ENCODE results near the gene NPEPL1. TPM values are rescaled to one million over a fixed set of nuclear protein-coding genes. Genes with fewer than 3 reads are reported as not detected.

NPEPL1 gene
- total RNA-seq, 1 experiment from 2014 or later = 23.4 TPM

DNA sequence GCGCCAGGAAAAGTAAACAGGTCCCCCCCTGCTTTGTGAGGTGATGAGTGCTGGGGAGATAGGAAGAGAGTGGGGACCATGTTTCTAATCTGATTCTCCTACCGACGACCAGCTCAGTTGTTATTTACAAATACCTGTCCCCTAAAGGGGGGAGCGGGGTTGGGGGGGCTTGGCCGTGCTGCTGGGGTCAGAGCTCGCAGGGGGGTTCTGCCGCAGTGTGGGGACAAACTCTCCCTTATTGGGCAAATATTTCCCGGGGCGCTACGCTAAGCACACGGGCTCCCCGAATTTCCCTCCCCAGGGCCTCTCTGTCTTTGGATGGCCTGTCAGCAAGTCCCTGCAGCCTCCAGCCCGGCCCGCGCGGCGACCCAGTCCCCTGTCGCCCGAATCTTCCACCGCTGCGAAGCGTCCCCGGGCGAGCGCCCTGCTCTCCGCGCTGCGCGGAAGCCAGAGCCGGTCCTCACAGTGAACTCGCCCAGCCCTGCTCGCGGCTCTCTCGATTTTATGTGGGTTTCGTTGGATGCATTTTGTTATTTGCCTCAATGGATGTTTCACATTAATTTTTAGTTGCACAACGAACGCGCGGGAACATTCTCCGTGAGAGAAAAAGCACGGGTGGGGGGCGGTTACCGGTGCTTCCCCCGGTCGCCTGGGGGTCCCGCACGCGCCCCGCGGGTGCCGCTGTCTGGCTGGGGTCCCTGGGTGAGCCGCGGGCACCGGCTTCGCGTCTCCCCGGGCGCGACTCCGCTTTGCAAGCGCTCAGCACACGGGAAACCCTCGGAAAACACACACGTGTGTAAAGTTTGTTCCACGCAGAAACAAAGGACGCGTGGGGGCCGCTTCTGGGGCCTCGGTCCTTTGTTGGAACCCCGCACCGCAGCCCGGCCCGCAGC is 43.1 kb upstream of the NPEPL1 start:
- intact Hi-C loops (cut with micrococcal nuclease) = loop anchor here (5.0 kb wide), 2 partner anchors 203 to 342 kb away; partner anchors contain the start of genes GNAS, GNAS-AS1 and RAB22A
- Mint-ChIP-seq H3K27ac (ENCODE audit: low read depth, unreplicated experiment) (no peak overlapping the region), H3K4me3 (ENCODE audit: unreplicated experiment) (peak overlapping the region; percentile 10), H3K9me3 (ENCODE audit: unreplicated experiment) (no peaks in the 10 kb centered on the region), H3K4me1 (ENCODE audit: insufficient read depth, unreplicated experiment) (peaks cover 27% of the 10 kb centered on the region), H3K36me3 (ENCODE audit: insufficient read depth, unreplicated experiment) (peaks cover 21% of the 10 kb centered on the region), H3K27me3 (ENCODE audit: insufficient read depth, unreplicated experiment) (no peaks in the 10 kb centered on the region)
- CTCF ChIA-PET = interaction anchor here (0.6 to 0.9 kb wide), 3 partner anchors 40 to 866 kb away, joined by 3 read pairs; no protein-coding TSS in a partner anchor
- DNase-seq (ENCODE audit: unreplicated experiment) = no peak
- no TSS peak for BruUV-seq (replicated peaks)
- POLR2A ChIA-PET = interaction anchor here (0.5 to 2.0 kb wide), 4 partner anchors 25 to 344 kb away, joined by 3 to 14 read pairs (median 3); no protein-coding TSS in a partner anchor
- TF ChIP-seq, protein P1, sequence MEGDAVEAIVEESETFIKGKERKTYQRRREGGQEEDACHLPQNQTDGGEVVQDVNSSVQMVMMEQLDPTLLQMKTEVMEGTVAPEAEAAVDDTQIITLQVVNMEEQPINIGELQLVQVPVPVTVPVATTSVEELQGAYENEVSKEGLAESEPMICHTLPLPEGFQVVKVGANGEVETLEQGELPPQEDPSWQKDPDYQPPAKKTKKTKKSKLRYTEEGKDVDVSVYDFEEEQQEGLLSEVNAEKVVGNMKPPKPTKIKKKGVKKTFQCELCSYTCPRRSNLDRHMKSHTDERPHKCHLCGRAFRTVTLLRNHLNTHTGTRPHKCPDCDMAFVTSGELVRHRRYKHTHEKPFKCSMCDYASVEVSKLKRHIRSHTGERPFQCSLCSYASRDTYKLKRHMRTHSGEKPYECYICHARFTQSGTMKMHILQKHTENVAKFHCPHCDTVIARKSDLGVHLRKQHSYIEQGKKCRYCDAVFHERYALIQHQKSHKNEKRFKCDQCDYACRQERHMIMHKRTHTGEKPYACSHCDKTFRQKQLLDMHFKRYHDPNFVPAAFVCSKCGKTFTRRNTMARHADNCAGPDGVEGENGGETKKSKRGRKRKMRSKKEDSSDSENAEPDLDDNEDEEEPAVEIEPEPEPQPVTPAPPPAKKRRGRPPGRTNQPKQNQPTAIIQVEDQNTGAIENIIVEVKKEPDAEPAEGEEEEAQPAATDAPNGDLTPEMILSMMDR (IDR thresholded peaks at IDR 0.05; ENCODE audit: unreplicated experiment) = no peak

DNA sequence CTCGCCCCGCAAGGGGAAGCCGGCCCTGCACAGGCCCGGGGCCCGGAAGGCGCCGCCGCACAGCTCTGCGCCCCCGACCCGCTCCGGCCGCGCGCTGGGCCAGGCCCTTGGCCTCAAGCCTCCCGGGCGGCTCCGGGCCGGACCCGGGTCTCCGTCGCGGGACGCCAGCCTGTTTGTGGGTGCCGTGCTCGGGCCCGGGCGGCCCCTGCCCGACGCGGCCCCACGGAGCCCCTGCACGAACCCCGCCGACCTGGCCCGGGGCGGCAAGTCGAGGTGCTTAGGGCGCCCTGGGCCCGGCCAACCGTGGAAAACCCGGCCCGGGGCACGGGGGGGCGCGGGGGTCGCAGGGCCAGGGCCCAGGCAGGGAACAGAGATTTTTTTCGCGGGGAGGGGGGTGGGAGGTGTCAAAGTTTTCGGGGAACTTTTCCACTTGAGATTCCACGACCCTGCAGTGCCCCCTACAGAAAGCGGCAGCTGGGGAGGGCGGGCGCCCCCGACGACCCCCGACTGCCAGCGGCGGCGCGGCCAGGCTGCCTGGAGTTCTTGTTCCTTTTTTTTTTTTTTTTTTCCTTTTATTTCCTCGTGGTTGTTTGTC is 42.3 kb upstream of the NPEPL1 start:
- Mint-ChIP-seq H3K36me3 (ENCODE audit: insufficient read depth, unreplicated experiment) (peaks cover 21% of the 10 kb centered on the region), H3K27ac (ENCODE audit: low read depth, unreplicated experiment) (peak overlapping the region; percentile 99), H3K27me3 (ENCODE audit: insufficient read depth, unreplicated experiment) (no peaks in the 10 kb centered on the region), H3K4me1 (ENCODE audit: insufficient read depth, unreplicated experiment) (peaks cover 24% of the 10 kb centered on the region), H3K4me3 (ENCODE audit: unreplicated experiment) (peak overlapping the region; percentile 96), H3K9me3 (ENCODE audit: unreplicated experiment) (no peaks in the 10 kb centered on the region)
- no TSS peak for BruUV-seq (replicated peaks)
- TF ChIP-seq, protein P1 (IDR thresholded peaks at IDR 0.05; ENCODE audit: unreplicated experiment) = peak; percentile 27
- ChIA-PET POLR2A (interaction anchor here (0.6 to 4.9 kb wide), 37 partner anchors 9 to 1272 kb away, joined by 3 to 57 read pairs (median 5); partner anchors contain the start of genes ATP5F1E, GNAS, NELFCD and NPEPL1), CTCF (interaction anchor here (0.6 to 2.0 kb wide), 11 partner anchors 8 to 1438 kb away, joined by 3 to 15 read pairs (median 3); partner anchors contain the start of genes GNAS, GNAS-AS1 and NPEPL1)
- intact Hi-C loops (cut with micrococcal nuclease) = loop anchor here (5.0 kb wide), 2 partner anchors 202 to 343 kb away; partner anchors contain the start of genes GNAS, GNAS-AS1 and RAB22A
- no peak for DNase-seq (ENCODE audit: unreplicated experiment)

DNA sequence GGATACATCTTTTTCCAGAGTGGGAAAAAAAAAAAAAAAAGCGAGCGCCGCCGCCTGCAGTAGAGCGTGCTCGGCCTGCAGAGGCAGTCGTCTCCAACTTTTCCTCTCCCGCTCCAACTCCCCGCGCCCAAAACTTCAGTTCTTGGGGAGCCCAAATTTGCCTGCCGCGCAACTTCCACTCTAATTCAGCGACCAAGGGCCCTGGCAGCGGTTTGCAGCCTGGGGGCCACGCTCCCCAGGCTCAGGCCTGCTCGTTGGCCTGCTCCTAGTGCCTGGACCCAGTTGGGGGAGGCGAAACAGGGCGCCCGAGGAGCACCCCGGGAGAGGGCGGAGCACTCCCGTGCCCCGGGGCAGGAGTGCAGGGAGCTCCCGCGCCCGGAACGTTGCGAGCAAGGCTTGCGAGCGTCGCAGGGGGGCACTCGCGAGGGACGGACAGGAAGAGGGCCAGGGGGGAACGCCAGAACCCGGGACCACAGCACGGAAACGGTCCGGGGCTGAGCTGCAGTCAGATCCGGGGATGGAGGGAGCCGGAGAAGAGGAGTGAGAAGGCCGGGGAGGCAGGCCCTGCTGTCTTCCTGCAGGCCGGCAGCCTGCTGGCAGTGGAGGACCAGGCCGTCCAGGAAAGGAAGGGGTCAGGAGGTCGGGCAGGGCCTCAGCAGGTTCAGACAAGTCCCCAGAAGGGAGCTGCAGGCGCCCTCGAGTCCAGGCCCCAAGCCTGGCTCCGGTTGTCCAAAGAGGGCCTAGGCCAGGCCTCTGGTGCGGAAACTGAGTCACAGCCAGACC is 41.6 kb upstream of the NPEPL1 start, which contains the start of gene STX16:
TSS of gene STX16 (plus strand) at position 508 of the 783 bp plus-strand sequence. CDS start 724 bp downstream, outside the sequence.
- Mint-ChIP-seq H3K36me3 (ENCODE audit: insufficient read depth, unreplicated experiment) (peaks cover 21% of the 10 kb centered on the region), H3K27me3 (ENCODE audit: insufficient read depth, unreplicated experiment) (no peaks in the 10 kb centered on the region), H3K9me3 (ENCODE audit: unreplicated experiment) (no peaks in the 10 kb centered on the region), H3K27ac (ENCODE audit: low read depth, unreplicated experiment) (peak within 1 kb of the TSS; percentile 99), H3K4me3 (ENCODE audit: unreplicated experiment) (peak within 1 kb of the TSS; percentile 96), H3K4me1 (ENCODE audit: insufficient read depth, unreplicated experiment) (peaks cover 17% of the 10 kb centered on the region)
- DNase-seq (ENCODE audit: unreplicated experiment) = peak; percentile 95
- CTCF ChIA-PET = interaction anchor here (0.6 to 2.0 kb wide), 26 partner anchors 8 to 1438 kb away, joined by 3 to 15 read pairs (median 4); partner anchors contain the start of genes GNAS, GNAS-AS1 and NPEPL1
- TF ChIP-seq, protein P1 (IDR thresholded peaks at IDR 0.05; ENCODE audit: unreplicated experiment) = peak; percentile 29
- intact Hi-C loops (cut with micrococcal nuclease) = loop anchor here (5.0 kb wide), 2 partner anchors 201 to 344 kb away; partner anchors contain the start of genes GNAS, GNAS-AS1 and RAB22A
- BruUV-seq (replicated peaks) = TSS peak; percentile 46
- POLR2A ChIA-PET = interaction anchor here (0.6 to 4.9 kb wide), 52 partner anchors 9 to 1272 kb away, joined by 3 to 57 read pairs (median 4); partner anchors contain the start of genes ATP5F1E, GNAS, GNAS-AS1 and NELFCD

All from MCF 10A (cell line).